ENCODE measurements around the gene STXBP6. TPM values are rescaled to one million over a fixed set of nuclear protein-coding genes. Genes with fewer than 3 reads are reported as not detected.

STXBP6 gene
- total RNA-seq, result 13.9 TPM
- long read RNA-seq, full-length matches to known transcripts, result 20 of 36 reads
- long read RNA-seq, partial matches to known transcripts, result 4 of 36 reads
- long read RNA-seq, other reads (novel, unspliced or antisense), result 12 of 36 reads

DNA sequence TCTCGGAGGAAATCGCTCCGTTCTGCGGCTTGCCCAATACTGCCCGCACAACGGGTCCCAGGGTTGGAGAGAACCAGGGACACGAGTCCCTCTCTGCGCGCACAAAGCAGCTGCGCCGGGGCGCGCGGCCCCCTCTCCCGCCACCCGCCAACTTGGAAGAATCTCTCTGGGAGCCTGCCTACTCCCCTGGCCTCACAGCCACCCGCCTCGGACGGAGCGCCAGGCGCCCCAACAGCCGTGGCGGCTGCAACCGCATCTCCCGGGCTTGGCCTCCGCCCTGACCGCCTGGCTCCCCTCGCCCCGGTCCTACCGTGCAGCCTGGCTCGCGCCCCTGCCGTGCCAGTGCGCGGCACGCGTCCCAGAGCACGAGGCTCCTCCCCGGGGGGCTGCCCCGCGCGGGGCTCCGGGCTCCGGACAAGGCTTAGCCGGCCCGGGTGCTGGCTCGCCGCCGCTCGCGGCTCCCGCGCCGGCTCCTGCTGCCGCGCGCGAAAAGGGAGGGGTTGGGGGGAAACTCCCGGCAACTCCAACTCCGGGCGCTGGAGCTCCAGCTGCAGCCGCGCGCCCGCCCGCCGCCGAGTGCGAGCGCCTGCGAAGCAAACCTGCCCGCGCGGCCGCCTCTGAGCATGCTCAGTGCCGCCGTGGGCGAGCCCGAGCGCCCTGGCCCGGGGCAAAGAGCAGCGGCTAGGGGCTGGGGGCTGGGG lies at the start of gene STXBP6:
Gene STXBP6 (minus strand): TSS at position 580 of the 701 bp plus-strand sequence. CDS start 75,329 bp downstream, outside the sequence.
- intact Hi-C loops (cut with DNase I), result loop anchor here (5.0 to 10.0 kb wide), 5 partner anchors 77 to 315 kb away; no protein-coding TSS in a partner anchor
- DNase-seq (ENCODE audit: low spot score), result peak; percentile 86

DNA sequence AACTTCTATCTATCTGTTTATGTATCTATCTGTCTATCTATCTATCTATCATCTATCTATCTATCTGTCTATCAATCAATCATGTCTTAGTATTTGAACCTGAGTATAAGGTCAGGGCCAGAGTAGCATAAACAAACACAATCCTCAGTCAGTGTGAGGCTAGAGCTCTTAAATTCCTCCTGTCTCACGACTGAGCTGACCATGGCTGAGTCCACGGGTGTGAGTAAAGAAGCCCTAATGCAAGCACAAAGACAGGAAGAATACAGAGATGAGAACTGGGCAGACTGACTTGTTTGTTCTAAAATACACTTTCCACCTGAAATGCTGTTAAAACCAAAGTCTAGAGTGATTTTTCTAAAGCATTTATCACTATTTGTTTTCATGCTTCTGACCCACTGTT lies 47.2 kb upstream of the STXBP6 start:
- intact Hi-C loops (cut with DNase I), result no loop called here
- no peak for DNase-seq (ENCODE audit: low spot score)

DNA sequence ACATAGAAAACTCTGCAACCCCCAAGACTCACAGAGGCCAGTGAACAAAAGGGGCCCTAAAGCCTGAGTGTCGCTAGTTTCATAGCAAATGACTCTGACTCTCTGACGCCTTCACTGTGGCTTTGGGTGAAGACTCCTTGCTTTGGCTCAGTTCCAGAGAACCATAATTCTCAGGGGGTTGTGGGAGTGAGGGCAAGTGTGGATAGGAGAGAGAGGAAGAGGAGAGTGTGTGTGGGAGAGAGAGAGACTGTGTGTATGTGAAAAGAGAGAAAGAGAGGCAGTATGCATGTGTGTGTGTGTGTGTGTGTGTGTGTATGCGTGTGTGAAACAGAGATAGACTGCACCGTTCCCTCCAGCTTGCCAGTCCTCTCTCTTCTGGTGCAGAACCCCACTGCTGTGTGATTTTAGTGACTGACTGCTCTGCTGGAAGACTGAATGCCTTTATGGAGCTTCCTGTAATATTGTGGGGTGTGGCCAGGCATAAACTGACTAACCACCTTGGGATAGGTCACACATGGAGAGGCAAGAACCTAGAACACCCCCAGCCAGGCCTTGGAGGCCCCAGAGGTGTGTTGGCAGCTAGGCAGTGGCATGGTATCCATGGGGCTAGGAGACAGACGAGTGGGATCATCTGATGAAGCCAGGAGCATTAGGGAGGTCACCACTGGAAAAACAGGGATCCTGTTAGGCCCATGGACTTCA lies 45.9 kb upstream of the STXBP6 start:
- no peak for DNase-seq (ENCODE audit: low spot score)
- intact Hi-C loops (cut with DNase I), result no loop called here

DNA sequence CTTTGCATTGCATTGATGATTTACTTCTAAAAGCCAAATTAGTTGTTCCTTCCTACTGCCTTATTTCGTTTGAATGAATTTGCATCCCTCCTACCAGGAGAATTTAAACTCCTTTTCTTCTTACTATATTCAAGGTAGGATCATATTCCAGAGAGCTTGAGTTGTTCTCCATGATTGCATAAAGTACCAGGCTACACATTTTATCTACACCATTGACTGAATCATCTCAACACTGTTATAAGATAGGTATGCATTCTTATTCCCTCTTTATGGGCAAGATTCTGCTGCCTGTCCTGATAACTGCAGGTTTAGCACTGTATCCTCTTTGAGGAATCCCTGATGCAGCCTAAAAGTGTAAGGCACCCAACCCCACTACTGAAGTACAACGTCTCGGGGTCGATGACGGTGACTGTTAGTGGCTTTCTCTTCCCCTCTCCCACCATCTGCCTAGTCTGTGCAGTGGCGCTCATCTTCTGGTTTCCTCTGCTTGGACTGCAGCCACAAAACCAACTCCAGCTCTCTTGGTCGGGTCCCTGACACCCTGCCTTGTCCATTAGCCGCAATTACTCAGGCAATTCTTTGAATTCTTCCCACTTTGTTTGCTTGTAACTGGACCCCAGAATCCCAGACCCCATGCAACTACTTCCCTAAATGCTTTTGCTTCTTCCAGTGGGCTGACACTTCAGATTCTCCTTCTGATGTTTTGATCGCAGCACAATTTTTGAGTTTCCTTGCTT lies 44.4 kb upstream of the STXBP6 start:
- intact Hi-C loops (cut with DNase I), result no loop called here
- DNase-seq (ENCODE audit: low spot score), result no peak

DNA sequence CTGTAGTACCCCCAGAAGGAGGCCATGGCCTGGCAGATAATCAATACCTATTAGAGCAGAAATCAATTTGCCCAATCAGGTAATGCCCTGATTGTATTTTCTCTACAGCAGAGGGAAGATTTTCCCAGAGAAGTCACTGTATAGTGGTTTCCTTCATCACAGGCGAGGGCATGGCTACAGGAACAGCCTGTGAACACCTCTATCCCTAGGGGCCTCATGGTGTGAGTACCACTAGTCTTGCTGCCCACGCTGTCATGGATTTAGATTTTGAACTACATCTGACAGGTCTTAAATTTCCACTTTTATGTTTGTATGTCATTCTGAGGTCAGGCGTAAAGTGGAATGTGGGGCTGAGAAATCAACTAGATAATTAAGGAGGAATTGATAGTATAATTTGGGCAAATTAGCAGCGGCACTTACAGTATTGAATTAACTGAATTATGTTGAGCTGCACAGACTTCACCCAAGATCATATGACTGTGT lies 42.4 kb upstream of the STXBP6 start:
- intact Hi-C loops (cut with DNase I), result no loop called here
- DNase-seq (ENCODE audit: low spot score), result no peak

DNA sequence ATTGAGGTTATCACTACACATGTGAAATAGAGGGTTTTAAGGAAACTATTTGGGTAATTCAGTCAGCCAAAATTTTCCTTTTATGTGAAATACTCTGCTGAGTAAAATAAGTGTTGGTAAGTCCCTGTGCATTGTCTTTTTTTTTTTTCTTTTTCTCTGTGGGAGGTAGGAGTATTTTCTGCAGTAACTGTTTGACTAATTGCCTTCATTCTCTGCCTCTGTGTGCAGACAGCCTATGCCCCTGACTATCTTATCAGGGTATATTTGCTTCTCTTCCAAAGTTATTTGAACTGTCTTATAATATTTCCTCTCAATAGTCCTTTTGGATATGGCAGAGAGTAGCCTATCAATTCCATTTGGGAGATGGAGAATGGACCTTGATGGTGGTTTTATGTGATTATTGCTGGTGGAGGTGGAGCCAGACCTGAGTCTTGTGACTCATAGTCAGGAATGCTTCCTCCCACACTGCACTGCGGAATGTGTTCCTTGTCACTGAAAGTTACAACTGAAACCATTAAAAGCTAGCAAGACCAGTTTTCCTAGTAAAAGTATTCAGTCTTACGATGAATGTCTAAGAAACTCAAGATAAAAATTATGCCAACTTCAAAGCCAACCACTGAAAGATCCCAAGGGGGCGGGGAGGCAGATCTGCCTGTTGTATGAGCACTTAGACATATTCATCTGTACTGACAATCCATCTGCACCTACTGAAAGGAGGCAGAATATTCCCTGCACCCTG lies 40.9 kb upstream of the STXBP6 start:
- intact Hi-C loops (cut with DNase I), result no loop called here
- no peak for DNase-seq (ENCODE audit: low spot score)

DNA sequence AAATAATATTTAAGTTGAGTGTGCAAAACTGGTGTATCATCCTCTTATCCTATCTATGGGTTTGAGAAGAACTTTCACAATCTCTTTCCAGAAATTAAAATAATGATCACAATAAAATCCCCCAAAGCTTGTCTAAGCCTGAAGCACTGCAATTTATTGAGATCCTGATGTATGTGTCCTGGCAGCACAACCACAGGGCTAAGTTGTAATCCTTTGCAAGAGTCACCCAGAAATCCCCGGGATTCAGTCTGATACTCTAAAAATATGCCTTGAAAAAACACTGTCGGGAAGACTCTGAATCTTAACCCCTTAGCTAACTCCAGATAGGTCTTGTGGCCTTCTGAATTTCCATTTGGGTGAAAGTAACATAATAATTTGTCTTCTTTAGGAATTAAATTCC lies 40.3 kb upstream of the STXBP6 start:
- DNase-seq (ENCODE audit: low spot score), result no peak
- intact Hi-C loops (cut with DNase I), result no loop called here

DNA sequence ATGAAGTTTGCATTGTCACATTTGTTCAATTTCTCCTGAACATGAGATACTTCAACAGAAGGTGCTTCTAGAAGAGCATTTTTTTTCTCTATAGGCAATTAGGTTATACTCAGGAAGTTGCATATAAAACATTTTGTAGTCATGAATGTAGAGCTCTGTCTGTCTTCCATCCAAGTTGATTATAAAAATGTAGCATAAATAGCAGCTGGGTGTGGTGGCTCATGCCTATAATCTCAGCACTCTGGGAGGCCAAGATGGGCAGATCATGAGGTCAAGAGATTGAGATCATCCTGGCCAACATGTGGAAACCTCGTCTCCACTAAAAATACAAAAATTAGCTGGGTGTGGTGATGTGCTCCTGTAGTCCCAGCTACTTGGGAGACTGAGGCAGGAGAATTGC lies 39.5 kb upstream of the STXBP6 start:
- intact Hi-C loops (cut with DNase I), result no loop called here
- no peak for DNase-seq (ENCODE audit: low spot score)

DNA sequence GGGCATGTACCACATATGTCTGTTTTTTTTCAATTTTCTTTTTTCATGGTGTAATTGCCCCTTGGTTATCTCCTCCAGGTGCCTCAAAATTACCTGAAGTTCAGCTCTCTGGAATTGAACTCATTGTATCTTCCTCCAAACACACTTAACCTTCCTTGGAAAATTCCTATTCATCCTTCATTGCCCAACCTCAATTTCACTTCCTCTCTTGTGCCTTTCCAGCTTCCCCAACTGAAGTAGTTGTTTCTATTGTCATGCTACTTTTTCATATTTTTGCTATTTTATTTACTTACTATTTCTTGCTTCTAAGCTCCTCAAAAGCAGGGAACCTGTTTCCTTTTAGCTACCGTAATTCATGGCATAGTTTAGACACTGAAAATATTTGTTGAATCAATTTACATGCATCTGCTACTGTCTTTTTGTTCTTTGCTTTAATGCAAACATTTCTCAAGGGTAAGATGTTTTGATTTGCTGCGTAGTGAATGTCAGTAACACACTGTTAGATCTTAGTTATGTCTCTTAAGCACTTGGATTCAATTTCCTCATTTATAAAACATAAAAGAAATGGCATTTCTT lies 37.0 kb upstream of the STXBP6 start:
- no peak for DNase-seq (ENCODE audit: low spot score)
- intact Hi-C loops (cut with DNase I), result no loop called here

DNA sequence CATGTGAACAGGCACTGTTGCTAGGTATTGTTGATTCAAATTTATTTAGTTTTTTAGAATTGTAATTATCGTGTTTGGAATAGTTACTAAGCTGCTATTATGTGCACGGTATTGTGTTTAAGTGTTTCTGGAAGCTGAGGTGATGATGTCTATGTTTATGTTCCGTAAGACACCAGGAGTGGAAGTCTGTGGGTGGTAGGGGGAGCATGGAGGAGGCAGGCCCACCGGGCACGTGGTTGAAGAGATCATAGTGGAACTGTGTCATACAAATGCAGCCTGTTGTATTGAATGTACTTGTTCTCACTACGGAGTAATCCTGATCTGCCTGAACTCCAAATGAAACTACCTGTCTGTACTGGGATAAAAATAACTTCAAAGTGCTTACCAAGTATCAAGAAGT lies 36.1 kb upstream of the STXBP6 start:
- intact Hi-C loops (cut with DNase I), result no loop called here
- no peak for DNase-seq (ENCODE audit: low spot score)

DNA sequence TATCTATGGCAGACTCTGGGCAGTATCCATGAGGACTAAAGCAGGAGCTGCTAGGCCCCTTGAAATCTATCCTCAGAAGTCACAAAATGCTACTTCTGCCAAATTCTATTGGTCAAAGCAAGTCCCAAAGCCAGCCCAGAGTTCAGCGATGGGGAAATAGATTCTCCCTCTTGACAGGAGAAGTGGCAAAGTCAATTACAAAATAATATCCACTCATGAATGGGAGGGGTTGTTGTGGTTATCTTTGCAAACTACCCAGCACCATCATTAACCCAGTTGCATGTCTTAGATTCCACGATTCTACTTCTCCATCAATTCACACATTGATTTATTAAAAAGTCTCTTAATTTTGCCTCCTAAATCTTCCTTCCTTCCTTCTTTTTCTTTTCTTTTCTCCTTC lies 30.7 kb upstream of the STXBP6 start:
- intact Hi-C loops (cut with DNase I), result no loop called here
- DNase-seq (ENCODE audit: low spot score), result no peak

DNA sequence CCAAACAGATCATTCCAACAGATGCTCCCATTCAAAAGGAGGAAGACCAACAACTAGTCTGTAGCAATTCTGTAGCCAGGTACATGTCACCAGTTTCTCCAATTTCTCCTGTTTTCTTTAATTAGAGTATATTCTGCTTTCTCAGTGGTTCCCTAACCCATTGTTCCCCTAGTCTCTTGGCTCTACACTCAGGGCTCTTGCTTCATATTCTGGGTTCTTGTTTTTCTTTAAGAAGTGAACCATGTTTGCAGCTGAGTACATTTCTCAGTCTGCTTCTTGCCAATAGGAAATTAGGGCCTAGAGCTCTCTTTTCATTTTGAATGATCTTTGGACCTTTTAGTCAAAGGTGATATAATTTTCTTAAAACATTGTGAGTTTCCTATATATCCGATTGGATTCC lies 29.4 kb upstream of the STXBP6 start:
- intact Hi-C loops (cut with DNase I), result no loop called here
- DNase-seq (ENCODE audit: low spot score), result no peak

DNA sequence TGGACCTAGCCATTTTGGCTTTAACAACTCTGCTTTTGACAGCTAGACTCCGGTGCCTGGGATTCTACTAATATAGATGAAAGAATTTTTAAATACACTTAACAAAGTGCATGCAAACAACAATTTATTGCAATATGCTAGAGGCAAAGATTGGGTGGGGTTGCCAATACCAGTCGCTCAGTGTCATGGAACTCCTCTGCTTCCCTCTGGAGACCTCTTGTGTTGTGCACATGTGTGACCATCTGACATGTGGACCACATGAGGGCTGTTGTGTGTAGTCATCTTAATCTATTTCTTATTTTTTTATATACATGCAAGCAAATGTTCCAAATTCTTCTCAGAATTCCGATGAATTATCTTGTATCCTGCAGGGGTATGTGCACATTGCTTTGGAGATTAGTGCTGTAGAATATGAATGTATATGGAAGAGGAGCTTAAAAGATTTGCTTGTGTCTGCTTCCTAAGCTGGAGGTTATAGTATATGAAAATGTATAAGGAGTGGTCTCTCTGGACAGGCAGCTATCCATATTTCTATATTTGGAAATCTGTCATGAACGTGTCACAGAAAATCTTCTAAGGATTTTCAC lies 24.2 kb upstream of the STXBP6 start:
- intact Hi-C loops (cut with DNase I), result no loop called here
- no peak for DNase-seq (ENCODE audit: low spot score)

DNA sequence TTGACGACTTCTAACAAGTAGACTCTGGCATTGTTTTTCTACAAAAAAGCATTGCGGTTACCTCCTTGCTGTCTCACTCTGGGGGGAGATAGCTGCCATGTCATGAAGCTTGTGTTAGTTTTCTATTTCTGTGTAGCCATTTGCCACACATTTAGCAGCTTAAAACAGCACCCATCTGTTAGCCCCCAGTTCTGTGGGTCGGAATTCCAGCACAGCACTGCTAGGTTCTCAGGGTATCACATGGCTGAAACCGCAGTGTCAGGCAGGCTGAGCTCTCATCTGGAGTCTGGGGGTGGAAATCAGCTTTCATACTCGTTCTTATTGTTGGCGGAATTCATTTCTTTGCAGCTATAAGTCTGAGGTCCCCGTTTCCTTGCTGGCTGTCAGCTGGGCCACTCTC lies 19.9 kb upstream of the STXBP6 start:
- intact Hi-C loops (cut with DNase I), result no loop called here
- DNase-seq (ENCODE audit: low spot score), result no peak

DNA sequence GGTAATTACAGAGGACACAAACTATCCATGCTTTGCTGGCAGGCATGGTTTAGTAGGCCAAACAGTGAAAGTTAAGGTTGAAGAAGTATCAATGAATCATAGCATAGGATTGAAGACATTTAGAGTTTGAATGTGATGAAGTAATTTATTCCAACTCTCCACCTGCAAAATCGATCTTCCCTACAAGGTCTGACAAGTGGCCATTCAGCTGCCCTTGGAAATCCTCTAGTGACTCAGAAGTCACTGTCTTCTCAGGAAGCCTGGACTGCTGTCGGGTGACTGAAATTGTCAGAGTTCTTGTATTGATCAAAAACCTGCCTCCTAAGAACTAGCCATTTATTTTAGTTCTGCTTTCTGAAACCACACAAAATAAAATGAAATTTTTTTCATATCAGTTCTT lies 17.7 kb upstream of the STXBP6 start:
- no peak for DNase-seq (ENCODE audit: low spot score)
- intact Hi-C loops (cut with DNase I), result no loop called here

DNA sequence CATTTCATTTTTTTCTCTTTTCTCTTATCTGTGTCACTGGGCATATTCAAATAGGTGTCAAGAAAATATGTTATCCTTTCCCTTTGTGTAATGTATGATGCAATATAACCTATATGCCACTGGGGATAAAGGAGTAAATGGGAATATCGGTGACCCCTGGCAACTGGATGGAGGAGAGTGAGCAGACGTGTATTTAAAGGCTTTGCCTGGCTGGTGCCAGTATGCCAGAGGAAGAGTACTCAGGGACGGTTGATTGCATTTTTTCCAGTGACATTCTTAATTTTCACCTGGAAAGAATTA lies 12.0 kb upstream of the STXBP6 start:
- intact Hi-C loops (cut with DNase I), result no loop called here

DNA sequence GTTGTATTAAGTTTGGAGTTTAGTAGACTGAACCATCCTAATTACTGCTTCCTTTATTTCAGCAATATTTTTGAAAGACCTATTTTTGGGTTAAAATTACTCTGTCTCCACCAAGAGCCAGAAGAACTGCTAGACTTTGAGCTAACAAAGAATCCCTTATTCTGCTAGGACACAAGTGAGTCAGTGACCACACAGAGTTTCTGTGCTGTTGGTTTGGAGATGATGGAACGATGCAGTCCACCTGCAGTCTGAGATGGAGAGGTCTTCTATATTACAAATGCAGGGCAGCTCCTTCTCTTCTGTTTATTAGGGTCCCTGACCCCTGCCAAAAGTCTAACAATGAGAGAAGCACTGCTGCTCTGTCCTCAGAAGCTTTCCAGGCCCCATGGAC lies 6.7 kb upstream of the STXBP6 start:
- DNase-seq (ENCODE audit: low spot score), result no peak
- intact Hi-C loops (cut with DNase I), result no loop called here

More for the DNA sequence above, 12.0 kb upstream of the STXBP6 start:
- no peak for DNase-seq (ENCODE audit: low spot score)

DNA sequence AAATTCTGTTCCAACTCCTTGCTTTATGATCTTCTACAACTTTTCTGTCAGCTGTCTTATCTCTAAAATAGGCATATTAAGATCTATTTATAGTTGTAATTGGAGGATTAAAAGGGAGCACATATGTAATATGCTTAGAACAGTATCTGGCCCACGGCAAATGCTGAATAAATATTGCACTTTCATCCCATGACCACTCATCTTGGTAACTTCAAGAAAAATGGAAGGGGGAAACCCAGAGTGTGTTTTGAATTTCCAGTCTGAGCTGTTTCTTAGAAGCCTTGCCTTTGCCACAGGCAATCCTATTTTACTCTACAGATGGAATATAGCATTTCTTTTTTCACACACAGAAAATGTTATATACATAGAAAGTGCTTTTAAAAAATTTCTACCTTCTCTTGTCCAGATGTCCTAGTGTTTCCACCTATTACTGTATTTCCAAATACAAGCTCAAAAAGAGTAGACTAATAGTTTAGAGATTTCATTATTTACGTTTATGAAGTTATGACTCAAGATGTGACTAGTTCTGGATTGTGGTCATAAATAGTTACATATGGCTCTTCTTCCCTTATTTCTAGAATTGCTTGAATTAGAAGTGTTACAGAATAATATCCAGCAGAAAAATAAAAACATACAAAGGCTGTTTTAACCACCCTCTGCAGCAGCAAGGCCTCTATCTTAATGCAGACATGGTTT lies 6.2 kb upstream of the STXBP6 start:
- intact Hi-C loops (cut with DNase I), result no loop called here
- DNase-seq (ENCODE audit: low spot score), result no peak

DNA sequence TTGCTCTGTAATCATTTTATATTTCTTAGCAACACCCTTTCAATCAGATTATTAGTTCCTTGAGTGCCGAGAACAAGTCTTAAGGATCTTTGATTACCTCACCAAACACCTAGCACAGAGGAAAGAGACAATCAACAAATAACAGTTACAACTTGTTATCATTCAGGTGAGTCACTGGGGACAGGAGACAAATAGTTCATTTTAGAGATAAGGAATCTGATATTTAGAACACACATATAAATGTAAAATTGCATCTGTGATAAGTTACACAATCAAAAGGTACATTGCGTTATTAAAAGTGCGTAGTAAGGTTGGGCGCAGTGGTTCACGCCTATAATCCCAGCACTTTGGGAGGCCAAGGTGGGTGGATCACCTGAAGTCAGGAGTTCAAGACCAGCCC lies 5.1 kb upstream of the STXBP6 start:
- DNase-seq (ENCODE audit: low spot score), result no peak
- intact Hi-C loops (cut with DNase I), result no loop called here
